Activated CD4-positive, CD25-positive, alpha-beta regulatory T cell treated with anti-CD3 and anti-CD28 coated beads, Interleukin-2, amount 50 U/mL, for 72 hours (primary cell): ENCODE measurements around the gene KTI12.
A peak's percentile ranks its signal among the peaks of the same experiment; 100 is the strongest.
"Not testable (repeated sequence)": the region's sequence is repeated elsewhere in the genome, so short reads cannot be mapped to it uniquely, and the experiment has no call there.

Experiments used
- DNase-seq: peaks from one replicate; pipeline ENCODE4 v3.0.0; 2021

KTI12 gene, protein sequence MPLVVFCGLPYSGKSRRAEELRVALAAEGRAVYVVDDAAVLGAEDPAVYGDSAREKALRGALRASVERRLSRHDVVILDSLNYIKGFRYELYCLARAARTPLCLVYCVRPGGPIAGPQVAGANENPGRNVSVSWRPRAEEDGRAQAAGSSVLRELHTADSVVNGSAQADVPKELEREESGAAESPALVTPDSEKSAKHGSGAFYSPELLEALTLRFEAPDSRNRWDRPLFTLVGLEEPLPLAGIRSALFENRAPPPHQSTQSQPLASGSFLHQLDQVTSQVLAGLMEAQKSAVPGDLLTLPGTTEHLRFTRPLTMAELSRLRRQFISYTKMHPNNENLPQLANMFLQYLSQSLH

DNA sequence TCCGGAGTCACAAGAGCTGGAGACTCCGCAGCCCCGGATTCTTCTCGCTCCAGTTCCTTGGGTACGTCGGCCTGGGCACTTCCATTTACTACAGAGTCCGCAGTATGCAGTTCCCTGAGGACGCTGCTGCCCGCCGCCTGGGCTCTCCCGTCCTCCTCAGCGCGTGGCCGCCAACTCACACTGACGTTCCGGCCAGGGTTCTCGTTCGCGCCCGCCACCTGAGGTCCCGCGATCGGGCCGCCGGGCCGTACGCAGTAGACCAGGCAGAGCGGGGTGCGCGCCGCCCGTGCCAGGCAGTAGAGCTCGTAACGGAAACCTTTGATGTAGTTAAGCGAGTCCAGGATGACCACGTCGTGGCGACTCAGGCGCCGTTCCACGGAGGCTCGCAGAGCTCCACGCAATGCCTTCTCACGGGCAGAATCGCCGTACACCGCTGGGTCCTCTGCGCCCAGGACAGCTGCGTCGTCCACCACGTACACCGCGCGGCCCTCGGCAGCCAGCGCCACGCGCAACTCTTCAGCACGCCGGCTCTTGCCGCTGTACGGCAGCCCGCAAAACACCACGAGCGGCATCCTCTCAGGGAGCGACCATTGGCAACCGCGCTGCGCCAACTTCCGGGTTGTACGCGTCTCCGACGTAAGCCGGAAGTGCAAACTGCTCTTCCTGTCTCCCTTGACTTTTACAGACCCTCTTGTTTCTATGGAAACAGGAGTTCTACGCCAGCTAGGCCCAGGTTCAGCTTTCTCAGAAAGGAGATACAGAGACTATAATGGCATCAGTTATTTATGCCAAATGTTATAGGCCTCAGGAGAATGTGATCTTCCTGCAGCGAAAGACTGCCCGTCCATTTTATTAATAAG lies at the start of gene KTI12:
Gene KTI12, minus strand, starts transcription at position 621 of the 860 bp plus-strand sequence. Its CDS starts 49 bp downstream, at position 572.
- peak; percentile 83 for DNase-seq

DNA sequence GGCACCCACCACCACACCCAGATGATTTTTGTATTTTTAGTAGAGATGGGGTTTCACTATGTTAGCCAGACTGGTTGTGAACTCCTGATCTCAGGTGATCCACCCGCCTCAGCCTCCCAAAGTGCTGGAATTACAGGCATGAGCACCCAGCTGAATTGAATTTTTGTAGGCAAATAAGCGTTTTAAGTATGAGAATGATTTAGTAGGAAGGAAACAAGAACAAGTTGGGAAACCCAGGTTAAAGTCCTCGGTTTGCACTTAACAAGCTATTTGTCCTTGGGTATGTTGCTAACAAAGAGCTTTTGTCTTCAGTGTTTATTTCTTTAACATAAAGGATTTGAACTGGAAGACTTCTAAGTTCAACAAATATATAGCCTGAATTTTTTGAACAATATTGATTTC lies 46.4 kb upstream of the KTI12 start:
- no peak for DNase-seq

DNA sequence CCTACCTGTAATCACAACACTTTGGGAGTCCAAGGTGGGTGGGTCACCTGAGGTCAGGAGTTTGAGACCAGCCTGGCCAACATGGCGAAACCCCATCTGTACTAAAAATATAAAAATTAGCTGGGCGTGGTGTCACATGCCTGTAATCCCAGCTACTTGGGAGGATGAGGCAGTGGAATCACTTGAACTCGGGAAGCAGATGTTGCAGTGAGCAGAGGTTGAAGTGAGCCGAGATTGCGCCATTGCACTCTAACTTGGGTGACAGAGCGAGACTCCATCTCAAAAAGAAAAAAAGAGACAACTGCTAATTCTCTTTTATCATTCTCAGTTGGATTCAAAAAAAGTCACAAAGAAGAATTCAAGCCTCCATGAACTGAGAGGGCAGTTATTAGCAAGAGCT lies 43.7 kb upstream of the KTI12 start:
- DNase-seq: not testable (repeated sequence)

DNA sequence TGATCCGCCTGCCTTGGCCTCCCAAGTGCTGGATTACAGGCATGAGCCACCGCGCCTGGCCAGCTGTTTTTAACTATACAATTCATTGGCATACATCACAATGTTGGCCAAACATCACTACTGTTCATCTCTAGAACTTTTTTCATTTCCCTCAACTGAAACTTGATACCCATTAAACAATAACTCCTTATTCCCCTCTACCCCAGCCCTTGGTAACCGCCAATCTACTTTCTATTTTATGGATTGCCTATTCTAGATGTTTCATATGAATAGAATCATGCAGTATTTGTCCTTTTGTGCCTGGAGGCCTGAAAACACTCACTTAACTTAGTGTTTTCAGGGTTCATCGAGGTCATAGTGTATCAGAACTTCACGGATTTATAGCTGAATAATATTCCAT lies 38.7 kb upstream of the KTI12 start:
- DNase-seq: no peak

DNA sequence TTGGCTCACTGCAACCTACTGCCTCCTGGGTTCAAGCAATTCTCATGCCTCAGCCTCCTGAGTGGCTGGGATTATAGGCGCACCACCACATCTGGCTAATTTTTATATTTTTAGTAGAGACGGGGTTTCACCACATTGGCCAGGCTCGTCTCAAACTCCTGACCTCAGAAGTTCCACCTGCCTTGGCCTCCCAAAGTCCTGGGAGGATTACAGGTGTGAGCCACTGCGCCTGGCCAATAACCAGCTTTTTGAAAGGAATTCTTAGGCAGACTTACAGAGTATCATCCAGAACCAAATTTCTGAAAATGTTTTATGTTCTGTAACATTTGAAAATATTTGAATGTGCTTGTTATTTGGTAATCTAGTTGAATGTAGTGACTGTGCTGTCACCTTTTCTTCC lies 37.1 kb upstream of the KTI12 start:
- no peak for DNase-seq

DNA sequence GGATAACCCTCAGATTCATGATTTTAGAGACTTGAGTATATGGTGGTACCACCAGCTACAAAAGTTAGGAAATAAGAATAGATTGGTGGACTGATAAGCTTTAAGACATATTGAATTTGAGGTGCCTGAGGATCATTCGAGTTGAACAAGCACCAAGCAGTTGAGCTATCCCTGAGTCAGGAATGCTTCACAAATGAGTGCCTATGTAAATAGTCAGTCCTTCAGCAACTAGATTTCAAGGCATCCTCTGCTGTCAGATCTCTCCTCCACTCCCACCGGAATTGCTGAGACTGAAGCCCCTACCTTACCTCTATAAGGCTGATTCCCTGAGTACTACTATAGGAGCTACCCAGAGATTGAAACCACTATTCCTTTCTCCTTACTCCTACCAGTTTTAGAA lies 29.6 kb upstream of the KTI12 start:
- no peak for DNase-seq

DNA sequence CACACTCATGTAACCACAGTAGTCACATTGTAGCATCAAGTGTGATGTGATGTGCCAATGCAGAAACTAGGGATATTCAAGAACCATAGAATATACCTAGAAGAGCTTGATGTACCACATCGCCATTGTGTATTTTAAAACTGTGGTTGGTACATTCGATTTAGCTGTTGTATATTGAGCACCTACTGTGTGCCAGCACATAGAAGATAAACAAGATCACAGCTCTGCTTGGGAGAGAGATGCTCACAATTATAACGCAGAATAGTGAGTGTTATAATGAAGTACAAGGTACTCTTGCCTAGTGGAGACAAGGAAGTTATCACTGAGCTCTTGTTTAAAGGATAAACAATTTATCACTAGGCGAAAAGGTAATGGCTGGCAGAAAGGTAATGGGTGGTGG lies 27.2 kb upstream of the KTI12 start:
- no peak for DNase-seq

DNA sequence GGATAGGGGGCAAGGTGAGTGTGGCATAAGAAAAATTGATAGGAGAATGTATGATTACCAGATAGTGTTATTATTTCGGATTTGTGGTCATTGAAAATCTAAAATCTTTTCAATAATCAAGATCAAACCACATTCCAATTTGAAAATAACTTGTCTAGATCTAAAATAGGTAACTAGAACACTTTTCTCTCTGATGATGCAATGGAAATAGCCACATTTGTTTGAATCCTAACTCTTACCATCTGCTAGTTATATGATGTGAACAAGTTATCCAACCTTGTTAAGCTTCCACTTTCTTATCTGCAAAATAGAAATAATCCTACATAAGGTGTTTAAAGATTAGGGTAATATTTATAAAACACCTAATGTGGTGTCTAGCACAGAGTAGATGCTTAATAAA lies 26.3 kb upstream of the KTI12 start:
- no peak for DNase-seq

DNA sequence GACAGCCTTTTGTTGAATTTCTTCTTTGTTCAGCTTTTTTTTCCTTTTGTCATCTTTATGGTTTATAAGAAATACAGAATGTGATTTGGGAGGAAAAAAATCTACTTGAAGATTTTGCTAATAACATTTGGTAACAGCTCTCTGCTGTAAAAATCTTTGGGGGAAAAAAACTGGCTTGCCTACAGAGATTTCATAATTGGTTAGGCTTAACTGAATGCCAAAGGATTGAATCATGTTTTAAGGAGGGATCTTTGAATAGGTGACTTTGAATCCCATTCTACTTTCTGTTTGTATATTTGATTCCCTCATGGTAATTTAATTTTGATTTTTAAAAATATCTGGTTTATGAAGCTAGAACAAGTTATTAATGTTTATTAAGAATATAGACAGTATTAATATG lies 25.7 kb upstream of the KTI12 start:
- no peak for DNase-seq

DNA sequence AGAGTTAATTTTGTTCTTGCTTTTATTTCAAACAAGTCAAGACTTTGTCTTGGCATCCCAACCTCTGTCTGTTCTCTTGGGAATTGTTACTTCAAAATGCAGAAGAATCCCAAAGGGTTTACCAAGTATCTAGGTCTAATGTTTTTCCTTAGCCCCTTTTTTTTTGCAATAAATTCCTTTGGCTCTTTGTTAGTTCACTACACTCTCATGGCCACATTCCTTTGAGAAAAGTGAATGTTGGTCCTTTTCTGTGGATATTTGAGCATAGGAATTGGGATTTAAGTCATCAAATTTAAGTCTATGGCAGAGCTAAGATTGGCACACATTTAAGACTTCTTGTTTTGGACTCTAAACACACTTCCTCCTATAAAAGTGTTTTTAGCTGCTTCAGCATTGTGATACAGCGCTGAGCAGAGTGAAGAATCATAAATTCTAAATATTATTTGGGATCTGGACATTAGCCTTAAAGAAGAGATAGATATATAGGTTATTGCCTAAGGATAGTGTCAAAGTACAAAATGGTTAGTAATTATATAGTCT lies 24.3 kb upstream of the KTI12 start:
- no peak for DNase-seq

DNA sequence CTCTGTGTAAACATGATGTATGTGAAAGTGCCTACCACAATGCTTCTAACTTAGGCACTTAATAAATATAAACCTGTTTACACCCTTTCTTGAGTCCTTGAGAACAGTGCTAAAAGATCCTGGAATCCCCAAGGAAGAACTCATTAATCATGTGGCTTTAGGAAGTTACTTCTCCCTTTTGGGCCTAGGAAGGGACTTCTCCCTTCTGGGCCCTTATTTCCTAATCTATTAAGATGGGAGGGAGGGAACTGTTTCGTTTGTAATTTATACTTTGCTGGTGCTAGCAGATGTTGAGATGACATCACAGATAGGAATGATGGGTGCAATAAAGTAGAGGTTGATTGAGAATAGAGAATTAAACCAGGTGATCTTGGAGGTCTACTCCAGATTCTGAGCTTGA lies 23.6 kb upstream of the KTI12 start:
- DNase-seq: no peak

DNA sequence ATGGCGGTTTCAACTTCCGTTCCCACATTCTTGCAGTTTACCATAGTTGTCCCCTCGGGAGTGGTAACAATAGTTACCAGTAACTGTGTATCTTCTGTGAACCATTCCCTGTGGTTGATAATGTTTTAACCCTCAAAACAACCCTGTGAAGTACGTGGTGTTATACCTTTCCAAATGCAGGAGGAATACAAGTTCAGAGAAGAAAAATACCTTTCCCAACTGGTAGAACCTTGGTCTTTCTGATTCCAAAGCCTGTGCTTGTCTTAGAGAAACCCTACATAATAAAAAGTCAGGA lies 23.3 kb upstream of the KTI12 start:
- no peak for DNase-seq

DNA sequence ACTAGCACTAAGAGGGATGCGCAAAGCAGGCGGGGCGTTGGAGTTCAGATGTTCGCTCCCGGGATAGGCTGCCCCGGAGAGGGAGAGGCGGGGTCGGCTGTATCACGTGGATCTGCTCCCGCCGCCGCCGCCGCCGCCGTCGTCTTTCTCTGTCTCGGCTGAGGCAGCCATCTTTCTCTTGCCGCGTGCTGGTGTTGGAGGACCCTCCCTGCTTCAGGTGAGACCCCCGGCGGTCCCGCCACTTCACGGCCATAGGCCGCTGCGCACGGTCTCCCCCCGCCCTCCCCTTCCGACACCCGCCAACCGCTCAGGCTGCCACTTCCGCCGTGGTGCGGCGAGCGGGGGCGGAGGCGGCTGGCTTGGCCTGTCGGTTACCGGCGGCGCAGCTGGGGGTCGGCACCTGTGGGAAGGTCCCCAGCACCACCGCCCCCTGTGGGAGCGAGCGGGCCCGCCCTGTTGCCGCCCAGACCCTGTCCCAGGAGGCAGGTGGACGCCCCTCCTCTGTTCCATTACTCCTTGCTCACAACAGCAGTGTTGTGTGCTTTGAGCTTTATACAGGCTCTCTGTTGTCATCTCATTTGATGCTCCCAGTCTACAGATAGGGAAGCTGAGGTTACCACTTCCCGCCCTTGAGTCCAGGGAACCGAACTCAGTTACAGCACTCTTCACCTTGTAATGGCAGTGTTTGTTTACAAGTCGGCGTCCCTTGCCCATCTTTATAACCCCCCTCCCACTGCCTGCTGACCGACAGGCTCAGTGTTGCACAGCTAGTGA lies 22.7 kb upstream of the KTI12 start, which contains the start of gene BTF3L4:
Gene BTF3L4, plus strand, starts transcription at position 133 of the 774 bp plus-strand sequence. CDS start 3,553 bp downstream, outside the sequence.
- DNase-seq: peak; percentile 90

DNA sequence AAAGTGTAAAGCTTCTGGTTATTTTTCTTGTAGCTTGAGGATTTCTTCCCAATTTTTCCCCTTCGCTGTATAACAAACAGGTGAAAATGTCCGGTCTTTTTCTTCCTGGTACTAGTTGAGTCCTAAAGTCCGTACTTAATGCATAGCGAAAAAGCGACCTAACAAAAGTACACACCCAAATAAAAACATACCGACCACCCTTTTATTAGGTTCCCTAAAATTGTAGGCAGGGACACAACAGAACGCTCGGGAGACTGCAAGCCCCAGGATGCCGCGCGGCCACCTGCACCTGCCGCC lies 22.2 kb upstream of the KTI12 start:
- DNase-seq: no peak

DNA sequence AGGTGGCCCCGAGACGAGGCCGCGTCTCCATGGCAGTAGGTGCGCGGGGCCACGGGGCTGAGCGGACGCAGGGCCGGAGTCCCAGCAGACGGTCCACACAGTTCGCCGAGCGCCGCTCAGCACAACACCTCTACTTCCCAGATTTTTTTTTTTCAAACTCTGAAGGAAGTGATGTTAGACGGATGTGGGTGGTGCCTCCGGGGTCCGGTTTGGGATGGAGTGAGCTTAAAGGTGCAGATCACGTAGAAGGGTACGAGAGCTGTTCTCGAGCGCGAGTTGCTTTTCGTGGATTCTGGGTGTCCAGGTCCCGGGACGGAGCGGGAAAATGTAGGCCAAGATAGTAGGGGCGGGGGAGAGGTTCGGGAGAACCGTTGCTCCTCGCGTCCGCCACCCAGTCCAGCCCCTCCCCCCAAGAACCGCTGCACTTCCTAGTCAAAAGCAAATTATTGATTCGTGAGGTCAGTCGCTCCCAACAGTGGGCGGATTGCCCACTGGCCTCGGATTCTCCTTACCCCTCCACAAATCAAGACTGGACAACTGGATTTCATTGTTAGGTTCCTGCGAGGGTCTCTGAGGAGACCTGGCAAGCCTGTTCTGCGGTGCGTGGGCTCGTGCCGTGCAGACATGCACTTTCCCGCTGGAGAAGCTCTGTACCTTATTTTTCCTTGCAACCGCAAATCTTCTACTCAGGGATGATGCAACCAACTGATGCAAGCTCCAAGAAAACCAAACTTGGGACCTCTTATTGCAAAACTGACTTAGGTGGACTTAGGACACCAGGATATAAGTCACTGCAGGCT lies 21.7 kb upstream of the KTI12 start, which contains the start of gene TXNDC12:
Gene TXNDC12, minus strand, starts transcription at position 126 of the 800 bp plus-strand sequence. Its CDS starts 95 bp downstream, at position 31.
- peak; percentile 58 for DNase-seq

DNA sequence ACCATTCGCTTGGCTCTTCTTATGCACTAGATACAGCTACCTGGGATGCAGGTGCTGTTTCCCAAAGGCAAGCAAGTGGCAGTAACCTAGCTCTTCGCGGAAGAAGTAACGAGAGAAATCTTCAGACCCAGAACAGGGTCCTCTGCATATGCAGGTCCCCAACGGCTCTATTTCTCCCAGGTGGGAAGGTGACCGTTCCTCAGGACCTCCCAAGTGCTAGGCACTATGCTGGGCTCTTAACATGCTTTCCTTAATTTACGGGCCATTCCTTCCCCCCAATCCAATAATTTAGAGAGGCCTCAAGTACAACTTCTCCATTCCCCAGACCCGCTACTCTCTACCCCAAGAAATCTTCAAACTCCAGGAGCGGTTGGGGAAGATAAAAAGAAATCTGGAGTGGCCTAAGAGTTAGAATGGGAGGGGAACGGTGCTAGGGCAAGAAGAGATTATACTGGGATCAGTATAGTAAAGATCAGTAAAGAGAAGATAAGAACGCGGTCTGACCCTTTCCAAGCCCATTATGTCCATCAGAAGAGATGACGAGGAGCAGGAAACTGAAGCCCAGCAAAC lies 21.0 kb upstream of the KTI12 start:
- no peak for DNase-seq

DNA sequence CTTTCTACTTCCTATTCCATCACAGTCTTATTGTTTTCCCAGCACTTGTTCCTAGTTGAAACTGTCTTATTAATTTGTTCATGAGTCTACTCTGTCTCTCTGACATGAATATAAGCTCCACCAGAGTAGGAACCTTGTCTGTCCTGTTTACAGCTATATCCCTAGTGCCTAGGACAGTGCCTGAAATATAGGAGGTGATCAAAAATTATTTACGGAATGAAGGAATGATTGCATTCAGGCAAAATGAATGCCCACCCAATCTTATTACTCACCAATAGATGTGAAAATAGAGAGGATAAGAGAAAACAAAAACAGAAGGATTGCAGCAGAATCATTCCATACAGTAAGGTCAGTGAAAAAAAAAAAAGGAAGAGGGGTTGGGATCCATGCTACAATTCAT lies 20.3 kb upstream of the KTI12 start:
- DNase-seq: no peak

DNA sequence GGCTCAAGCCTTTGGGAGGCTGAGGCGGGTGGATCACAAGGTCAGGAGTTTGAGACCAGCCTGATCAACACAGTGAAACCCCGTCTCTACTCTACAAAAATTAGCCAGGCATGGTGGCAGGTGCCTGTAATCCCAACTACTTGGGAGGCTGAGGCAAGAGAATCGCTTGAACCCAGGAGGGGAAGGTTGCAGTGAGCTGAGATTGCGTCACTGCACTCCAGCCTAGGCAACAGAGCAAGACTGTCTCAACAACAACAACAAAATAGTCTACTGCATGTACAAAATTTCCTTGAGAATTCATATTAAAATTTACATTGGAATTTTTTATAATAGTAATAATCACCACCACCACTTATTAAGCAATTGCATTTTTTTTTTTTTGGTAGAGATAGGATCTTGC lies 15.7 kb upstream of the KTI12 start:
- DNase-seq: not testable (repeated sequence)

DNA sequence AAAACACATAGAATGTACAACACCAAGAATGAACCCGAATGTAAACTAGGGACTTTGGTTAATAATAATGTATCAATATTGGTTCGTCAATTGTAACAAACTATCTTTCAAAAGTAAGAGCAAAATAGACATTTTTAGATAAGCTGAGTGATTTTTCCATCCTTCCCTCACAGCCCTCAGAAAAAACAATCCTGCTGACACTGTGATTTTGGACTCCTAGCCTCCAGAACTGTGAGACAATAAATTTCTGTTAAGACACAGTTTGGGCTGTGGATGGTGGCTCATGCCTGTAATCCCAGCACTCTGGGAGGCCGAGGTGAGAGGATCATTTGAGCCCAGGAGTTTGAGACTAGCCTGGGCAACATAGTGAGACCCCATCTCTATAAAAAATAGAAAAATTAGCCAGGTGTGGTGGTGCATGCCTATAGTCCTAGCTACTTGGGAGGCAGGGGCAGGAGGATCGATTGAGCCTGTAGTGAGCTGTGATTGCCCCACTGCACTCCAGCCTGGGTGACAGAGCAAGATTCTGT lies 12.1 kb upstream of the KTI12 start:
- DNase-seq: not testable (repeated sequence)

DNA sequence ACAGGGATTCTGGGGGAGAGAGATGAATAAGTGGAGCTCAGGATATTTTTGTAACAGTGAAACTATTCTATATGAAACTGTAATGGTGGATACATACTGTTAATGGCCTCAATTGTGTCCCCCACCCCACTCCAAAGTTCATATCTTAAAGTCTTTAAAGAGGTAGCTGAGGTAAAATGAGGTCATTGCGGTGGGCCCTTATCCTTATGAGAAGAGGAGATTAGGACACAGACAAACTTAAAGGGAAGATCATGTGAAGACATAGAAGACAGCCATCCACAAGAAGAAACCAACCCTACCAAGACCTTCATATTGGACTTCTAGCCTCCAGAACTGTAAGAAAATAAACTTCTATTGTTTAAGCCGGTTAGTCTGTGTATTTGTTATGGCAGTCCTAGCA lies 11.6 kb upstream of the KTI12 start:
- no peak for DNase-seq

DNA sequence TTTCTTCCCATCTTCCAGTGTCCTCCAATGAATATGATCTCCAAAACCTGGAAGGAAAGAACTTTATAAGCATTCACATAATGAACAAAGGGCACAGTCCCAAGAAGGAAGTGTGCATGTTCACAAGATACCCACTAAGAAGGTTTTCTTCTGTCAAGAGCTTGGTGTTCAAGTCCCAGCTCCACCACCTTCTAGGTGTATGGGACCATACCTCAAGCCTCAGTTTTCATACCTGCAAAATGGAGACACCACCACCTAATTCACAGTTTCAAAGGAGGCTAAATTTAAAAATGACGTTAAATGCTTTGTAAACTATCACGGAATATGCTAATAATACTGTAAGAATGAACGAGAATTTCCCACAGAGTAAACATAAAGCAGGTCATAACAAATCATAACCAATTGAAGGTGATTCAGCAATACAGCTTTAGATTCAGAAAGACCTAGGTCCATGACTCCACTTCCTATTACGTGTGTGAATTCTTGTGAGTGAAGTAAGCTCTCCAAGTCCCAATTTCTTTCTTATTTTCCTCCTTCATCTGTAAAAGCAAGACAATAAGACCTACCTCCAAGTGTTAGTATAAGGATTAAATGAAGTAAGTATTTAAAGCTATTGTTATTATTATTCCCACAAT lies 8.1 kb upstream of the KTI12 start:
- DNase-seq: no peak
